Measurements from ENCODE around the gene ETS1. TPM values are rescaled to one million over a fixed set of nuclear protein-coding genes. Genes with fewer than 3 reads are reported as not detected.

Gene ETS1
- polyA plus RNA-seq, 2 of the 4 experiments (the other 2 are of a cell fraction): 14.5 to 18.8 TPM

GRCh38 chr11:128608746-128609407 lies 21.5 kb upstream of the ETS1 start:
- ChIA-PET CTCF (interaction anchor here (0.8 kb wide), 1 partner anchor 21 kb away, joined by 3 read pairs; no protein-coding TSS in a partner anchor), POLR2A (no interaction called here)
- Histone ChIP-seq H3K4me2 (no peak overlapping the region), H3K27ac (no peak overlapping the region), H3K4me3 (no peak overlapping the region), H3K4me1 (no peaks in the 10 kb centered on the region), H3K9me3 (no peaks in the 10 kb centered on the region)
- DNase-seq (ENCODE audit: low read depth in 1 of 2, low spot score in 1 of 2): no peak
- TF ChIP-seq RAD21 (conservative IDR thresholded peaks at IDR 0.05 in 1 of 2, IDR thresholded peaks at IDR 0.05 in 1 of 2): no peak
- TF ChIP-seq CBX8 (IDR thresholded peaks at IDR 0.05): no peak
- TF ChIP-seq POLR2AphosphoS2 (conservative IDR thresholded peaks at IDR 0.05; ENCODE audit: low read length): no peak
- no peak for TF ChIP-seq EP300 (IDR thresholded peaks at IDR 0.05)
- no peak for TF ChIP-seq HOXA7 (CRISPR knock-in tag; IDR thresholded peaks at IDR 0.05)
- no peak for TF ChIP-seq E2F6 (IDR thresholded peaks at IDR 0.05; ENCODE audit: borderline replicate concordance, low read depth)
- TF ChIP-seq CBX2 (IDR thresholded peaks at IDR 0.05; ENCODE audit: borderline replicate concordance, low read depth): no peak
- no peak for TF ChIP-seq RARB (CRISPR knock-in tag; IDR thresholded peaks at IDR 0.05)
- no peak for TF ChIP-seq HOXB13 (CRISPR knock-in tag; IDR thresholded peaks at IDR 0.05; ENCODE audit: low read depth)
- no peak for TF ChIP-seq NFE2L2 (conservative IDR thresholded peaks at IDR 0.05; ENCODE audit: low read length)
- TF ChIP-seq RNF2 (IDR thresholded peaks at IDR 0.05; ENCODE audit: borderline replicate concordance, low read depth): no peak
- TF ChIP-seq MAX (IDR thresholded peaks at IDR 0.05): no peak
- TF ChIP-seq NPAS2 (CRISPR knock-in tag; IDR thresholded peaks at IDR 0.05; ENCODE audit: borderline replicate concordance): no peak
- TF ChIP-seq ZSCAN20 (CRISPR knock-in tag; IDR thresholded peaks at IDR 0.05): no peak
- no peak for TF ChIP-seq CEBPB (IDR thresholded peaks at IDR 0.05)
- no peak for TF ChIP-seq CHD4 (IDR thresholded peaks at IDR 0.05; ENCODE audit: borderline replicate concordance)
- no peak for TF ChIP-seq CTCF (IDR thresholded peaks at IDR 0.05)
- TF ChIP-seq ZNF302 (CRISPR knock-in tag; IDR thresholded peaks at IDR 0.05): no peak
- no peak for ATAC-seq
- no peak for FAIRE-seq
- WGBS (ENCODE audit: missing lambda C conversion rate): 56% methylated on average over 10 of the region's 10 CpGs

GRCh38 chr11:128607819-128608218 lies 20.5 kb upstream of the ETS1 start:
- TF ChIP-seq ZC3H11A (IDR thresholded peaks at IDR 0.05) (no peak), HDAC2 (IDR thresholded peaks at IDR 0.05) (no peak), HOXA7 (CRISPR knock-in tag; IDR thresholded peaks at IDR 0.05) (no peak), REST (IDR thresholded peaks at IDR 0.05) (no peak), MYC (IDR thresholded peaks at IDR 0.05; ENCODE audit: borderline replicate concordance, low read length) (no peak), SMC3 (IDR thresholded peaks at IDR 0.05) (no peak), POLR2AphosphoS2 (conservative IDR thresholded peaks at IDR 0.05; ENCODE audit: low read length) (no peak), FOXS1 (CRISPR knock-in tag; IDR thresholded peaks at IDR 0.05) (no peak), PBX3 (IDR thresholded peaks at IDR 0.05) (no peak), RCOR1 (IDR thresholded peaks at IDR 0.05; ENCODE audit: low read depth, low read length) (no peak), ESRRA (IDR thresholded peaks at IDR 0.05; ENCODE audit: borderline replicate concordance, low read length) (no peak), ELK1 (IDR thresholded peaks at IDR 0.05; ENCODE audit: low read depth, low read length) (no peak), CHD4 (IDR thresholded peaks at IDR 0.05; ENCODE audit: borderline replicate concordance) (no peak), RFX5 (IDR thresholded peaks at IDR 0.05) (no peak)
- no peak overlapping the region for H3K4me3 ChIP-seq
- POLR2A ChIA-PET: no interaction called here
- H3K4me2 ChIP-seq: no peak overlapping the region
- ATAC-seq: no peak
- H3K9me3 ChIP-seq: no peaks in the 10 kb centered on the region
- CTCF ChIA-PET: no interaction called here
- no peak for DNase-seq (ENCODE audit: low read depth in 1 of 2, low spot score in 1 of 2)
- WGBS (ENCODE audit: missing lambda C conversion rate): 58% methylated on average over 5 of the region's 5 CpGs
- no peaks in the 10 kb centered on the region for H3K4me1 ChIP-seq
- H3K27ac ChIP-seq: no peak overlapping the region
- FAIRE-seq: no peak

Data from A549 (cell line).